ENCODE results near the gene BRD9.

Gene BRD9

GRCh38 chr5:914174-914573 lies 21.6 kb upstream of the BRD9 start:
- Histone ChIP-seq H3K4me1 (ENCODE audit: control insufficient read depth, insufficient read depth, low read length, poor library complexity, severe bottlenecking) (no peaks in the 10 kb centered on the region), H3K27ac (ENCODE audit: insufficient read depth, low read length, poor library complexity, severe bottlenecking) (no peak overlapping the region), H3K9me3 (ENCODE audit: control insufficient read depth, low read length) (no peaks in the 10 kb centered on the region), H3K36me3 (ENCODE audit: control insufficient read depth, insufficient read depth, low read length) (no peaks in the 10 kb centered on the region), H3K4me3 (ENCODE audit: insufficient read depth, low read depth, low read length, poor library complexity, severe bottlenecking) (no peak overlapping the region), H3K27me3 (replicated peaks; ENCODE audit: control insufficient read depth, insufficient read depth, low read length, poor library complexity, severe bottlenecking) (no peaks in the 10 kb centered on the region)
- DNase-seq, result no peak

GRCh38 chr5:912280-913091 lies 19.9 kb upstream of the BRD9 start:
- no peaks in the 10 kb centered on the region for H3K27me3 ChIP-seq (replicated peaks; ENCODE audit: control insufficient read depth, insufficient read depth, low read length, poor library complexity, severe bottlenecking)

GRCh38 chr5:911601-912000 lies 19.0 kb upstream of the BRD9 start:
- DNase-seq, result no peak
- no peak overlapping the region for H3K4me3 ChIP-seq (ENCODE audit: insufficient read depth, low read depth, low read length, poor library complexity, severe bottlenecking)
- no peaks in the 10 kb centered on the region for H3K27me3 ChIP-seq (replicated peaks; ENCODE audit: control insufficient read depth, insufficient read depth, low read length, poor library complexity, severe bottlenecking)
- H3K27ac ChIP-seq (ENCODE audit: insufficient read depth, low read length, poor library complexity, severe bottlenecking), result peak overlapping the region; percentile 49
- H3K9me3 ChIP-seq (ENCODE audit: control insufficient read depth, low read length), result no peaks in the 10 kb centered on the region
- H3K4me1 ChIP-seq (ENCODE audit: control insufficient read depth, insufficient read depth, low read length, poor library complexity, severe bottlenecking), result no peaks in the 10 kb centered on the region
- no peaks in the 10 kb centered on the region for H3K36me3 ChIP-seq (ENCODE audit: control insufficient read depth, insufficient read depth, low read length)

More at GRCh38 chr5:912280-913091, 19.9 kb upstream of the BRD9 start:
- peak; percentile 80 to 86 (median 82) for DNase-seq
- Histone ChIP-seq H3K4me1 (ENCODE audit: control insufficient read depth, insufficient read depth, low read length, poor library complexity, severe bottlenecking) (no peaks in the 10 kb centered on the region), H3K27ac (ENCODE audit: insufficient read depth, low read length, poor library complexity, severe bottlenecking) (peak overlapping the region; percentile 55), H3K36me3 (ENCODE audit: control insufficient read depth, insufficient read depth, low read length) (no peaks in the 10 kb centered on the region), H3K4me3 (ENCODE audit: insufficient read depth, low read depth, low read length, poor library complexity, severe bottlenecking) (no peak overlapping the region), H3K9me3 (ENCODE audit: control insufficient read depth, low read length) (no peaks in the 10 kb centered on the region)

GRCh38 chr5:910769-911160 lies 18.2 kb upstream of the BRD9 start:
- no peak for DNase-seq
- H3K36me3 ChIP-seq (ENCODE audit: control insufficient read depth, insufficient read depth, low read length), result no peaks in the 10 kb centered on the region
- H3K27me3 ChIP-seq (replicated peaks; ENCODE audit: control insufficient read depth, insufficient read depth, low read length, poor library complexity, severe bottlenecking), result no peaks in the 10 kb centered on the region
- H3K27ac ChIP-seq (ENCODE audit: insufficient read depth, low read length, poor library complexity, severe bottlenecking), result no peak overlapping the region
- H3K4me3 ChIP-seq (ENCODE audit: insufficient read depth, low read depth, low read length, poor library complexity, severe bottlenecking), result no peak overlapping the region
- no peaks in the 10 kb centered on the region for H3K4me1 ChIP-seq (ENCODE audit: control insufficient read depth, insufficient read depth, low read length, poor library complexity, severe bottlenecking)
- H3K9me3 ChIP-seq (ENCODE audit: control insufficient read depth, low read length), result no peaks in the 10 kb centered on the region

GRCh38 chr5:909994-910768 lies 17.6 kb upstream of the BRD9 start:
- no peak overlapping the region for H3K27ac ChIP-seq (ENCODE audit: insufficient read depth, low read length, poor library complexity, severe bottlenecking)
- no peaks in the 10 kb centered on the region for H3K27me3 ChIP-seq (replicated peaks; ENCODE audit: control insufficient read depth, insufficient read depth, low read length, poor library complexity, severe bottlenecking)
- H3K4me3 ChIP-seq (ENCODE audit: insufficient read depth, low read depth, low read length, poor library complexity, severe bottlenecking), result no peak overlapping the region
- no peak for DNase-seq
- H3K36me3 ChIP-seq (ENCODE audit: control insufficient read depth, insufficient read depth, low read length), result no peaks in the 10 kb centered on the region
- H3K4me1 ChIP-seq (ENCODE audit: control insufficient read depth, insufficient read depth, low read length, poor library complexity, severe bottlenecking), result no peaks in the 10 kb centered on the region
- no peaks in the 10 kb centered on the region for H3K9me3 ChIP-seq (ENCODE audit: control insufficient read depth, low read length)

GRCh38 chr5:909086-909485 lies 16.5 kb upstream of the BRD9 start:
- no peak for DNase-seq
- H3K27ac ChIP-seq (ENCODE audit: insufficient read depth, low read length, poor library complexity, severe bottlenecking), result no peak overlapping the region
- H3K36me3 ChIP-seq (ENCODE audit: control insufficient read depth, insufficient read depth, low read length), result no peaks in the 10 kb centered on the region

GRCh38 chr5:908172-908571 lies 15.6 kb upstream of the BRD9 start:
- Histone ChIP-seq H3K27ac (ENCODE audit: insufficient read depth, low read length, poor library complexity, severe bottlenecking) (no peak overlapping the region), H3K36me3 (ENCODE audit: control insufficient read depth, insufficient read depth, low read length) (no peaks in the 10 kb centered on the region), H3K4me3 (ENCODE audit: insufficient read depth, low read depth, low read length, poor library complexity, severe bottlenecking) (no peak overlapping the region), H3K4me1 (ENCODE audit: control insufficient read depth, insufficient read depth, low read length, poor library complexity, severe bottlenecking) (no peaks in the 10 kb centered on the region), H3K9me3 (ENCODE audit: control insufficient read depth, low read length) (no peaks in the 10 kb centered on the region), H3K27me3 (replicated peaks; ENCODE audit: control insufficient read depth, insufficient read depth, low read length, poor library complexity, severe bottlenecking) (no peaks in the 10 kb centered on the region)
- DNase-seq, result no peak

More at GRCh38 chr5:909086-909485, 16.5 kb upstream of the BRD9 start:
- no peaks in the 10 kb centered on the region for H3K27me3 ChIP-seq (replicated peaks; ENCODE audit: control insufficient read depth, insufficient read depth, low read length, poor library complexity, severe bottlenecking)
- no peaks in the 10 kb centered on the region for H3K4me1 ChIP-seq (ENCODE audit: control insufficient read depth, insufficient read depth, low read length, poor library complexity, severe bottlenecking)
- no peaks in the 10 kb centered on the region for H3K9me3 ChIP-seq (ENCODE audit: control insufficient read depth, low read length)
- no peak overlapping the region for H3K4me3 ChIP-seq (ENCODE audit: insufficient read depth, low read depth, low read length, poor library complexity, severe bottlenecking)

DNA sequence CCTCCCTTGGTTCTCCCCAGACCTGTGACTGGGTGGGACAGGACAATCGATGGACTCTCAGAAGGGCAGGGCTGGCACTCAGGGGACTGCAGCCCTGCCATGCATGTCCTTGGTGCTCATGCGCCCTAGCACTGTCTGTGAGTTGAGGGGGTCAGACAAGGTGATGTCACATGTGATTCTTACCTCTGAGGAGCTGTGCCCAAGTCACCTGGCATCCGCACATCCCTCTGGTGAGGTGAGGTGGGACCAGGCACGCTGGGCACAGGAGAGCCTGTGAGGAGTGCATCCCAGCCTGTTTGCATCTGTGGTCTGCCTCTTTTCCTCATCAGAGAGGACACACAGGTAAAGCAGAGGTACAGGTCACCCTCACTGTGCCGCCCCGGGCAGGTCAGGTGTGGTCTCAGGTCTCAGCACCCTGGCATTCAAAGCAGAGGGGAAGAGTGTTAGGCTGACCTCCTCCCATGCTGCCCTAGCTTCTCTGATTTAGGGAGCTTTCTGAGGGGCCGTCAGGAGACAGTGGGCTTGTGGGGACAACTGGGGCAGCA lies 14.8 kb upstream of the BRD9 start:
- no peak overlapping the region for H3K27ac ChIP-seq (ENCODE audit: insufficient read depth, low read length, poor library complexity, severe bottlenecking)
- H3K4me3 ChIP-seq (ENCODE audit: insufficient read depth, low read depth, low read length, poor library complexity, severe bottlenecking), result no peak overlapping the region
- no peaks in the 10 kb centered on the region for H3K4me1 ChIP-seq (ENCODE audit: control insufficient read depth, insufficient read depth, low read length, poor library complexity, severe bottlenecking)
- H3K9me3 ChIP-seq (ENCODE audit: control insufficient read depth, low read length), result no peaks in the 10 kb centered on the region
- DNase-seq, result no peak
- H3K27me3 ChIP-seq (replicated peaks; ENCODE audit: control insufficient read depth, insufficient read depth, low read length, poor library complexity, severe bottlenecking), result no peaks in the 10 kb centered on the region
- H3K36me3 ChIP-seq (ENCODE audit: control insufficient read depth, insufficient read depth, low read length), result no peaks in the 10 kb centered on the region

- H3K27me3 ChIP-seq (replicated peaks; ENCODE audit: control insufficient read depth, insufficient read depth, low read length, poor library complexity, severe bottlenecking), result no peaks in the 10 kb centered on the region
- H3K36me3 ChIP-seq (ENCODE audit: control insufficient read depth, insufficient read depth, low read length), result no peaks in the 10 kb centered on the region
- no peak for DNase-seq
- H3K27ac ChIP-seq (ENCODE audit: insufficient read depth, low read length, poor library complexity, severe bottlenecking), result no peak overlapping the region
- H3K9me3 ChIP-seq (ENCODE audit: control insufficient read depth, low read length), result no peaks in the 10 kb centered on the region
- H3K4me3 ChIP-seq (ENCODE audit: insufficient read depth, low read depth, low read length, poor library complexity, severe bottlenecking), result no peak overlapping the region
- no peaks in the 10 kb centered on the region for H3K4me1 ChIP-seq (ENCODE audit: control insufficient read depth, insufficient read depth, low read length, poor library complexity, severe bottlenecking)
These were observed 12.6 kb upstream of the BRD9 start for GRCh38 chr5:905139-905642.

DNA sequence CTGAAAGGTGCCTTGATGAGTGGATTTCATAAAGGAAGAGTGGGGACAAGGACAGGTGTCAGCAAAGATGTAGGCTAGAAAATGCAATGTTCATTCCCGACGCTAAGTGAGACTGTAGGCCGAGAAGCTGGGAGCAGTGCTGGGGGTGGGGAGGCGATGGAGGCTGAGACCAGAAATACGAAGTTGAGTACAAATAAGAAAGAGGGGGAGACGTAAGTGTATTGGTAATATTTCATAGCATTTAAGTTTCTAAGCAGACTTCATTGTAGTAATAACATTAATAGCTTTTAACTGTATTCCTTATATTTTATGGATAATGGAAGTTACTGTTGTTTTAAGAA lies 11.1 kb upstream of the BRD9 start:
- no peaks in the 10 kb centered on the region for H3K36me3 ChIP-seq (ENCODE audit: control insufficient read depth, insufficient read depth, low read length)
- H3K27me3 ChIP-seq (replicated peaks; ENCODE audit: control insufficient read depth, insufficient read depth, low read length, poor library complexity, severe bottlenecking), result no peaks in the 10 kb centered on the region

More for the DNA sequence above, 11.1 kb upstream of the BRD9 start:
- H3K27ac ChIP-seq (ENCODE audit: insufficient read depth, low read length, poor library complexity, severe bottlenecking), result no peak overlapping the region
- no peaks in the 10 kb centered on the region for H3K4me1 ChIP-seq (ENCODE audit: control insufficient read depth, insufficient read depth, low read length, poor library complexity, severe bottlenecking)
- no peaks in the 10 kb centered on the region for H3K9me3 ChIP-seq (ENCODE audit: control insufficient read depth, low read length)
- DNase-seq, result no peak
- no peak overlapping the region for H3K4me3 ChIP-seq (ENCODE audit: insufficient read depth, low read depth, low read length, poor library complexity, severe bottlenecking)
